ENCODE data around the gene RGL3.
"Not testable (repeated sequence)": the region's sequence is repeated elsewhere in the genome, so short reads cannot be mapped to it uniquely, and the experiment has no call there.

RGL3 gene

GRCh38 chr19:11361771-11362731 is 57.1 kb downstream of the RGL3 start:
- H3K4me3 ChIP-seq (ENCODE audit: low read depth, low read length): no peak overlapping the region
- TF ChIP-seq CTCF (IDR thresholded peaks at IDR 0.05; ENCODE audit: borderline replicate concordance, insufficient read depth, low read depth, low read length): no peak

GRCh38 chr19:11361037-11361770 is 57.9 kb downstream of the RGL3 start:
- H3K4me3 ChIP-seq (ENCODE audit: low read depth, low read length): no peak overlapping the region
- no peak for TF ChIP-seq CTCF (IDR thresholded peaks at IDR 0.05; ENCODE audit: borderline replicate concordance, insufficient read depth, low read depth, low read length)

GRCh38 chr19:11359421-11359820 is 59.7 kb downstream of the RGL3 start:
- TF ChIP-seq CTCF (IDR thresholded peaks at IDR 0.05; ENCODE audit: borderline replicate concordance, insufficient read depth, low read depth, low read length): no peak

DNA sequence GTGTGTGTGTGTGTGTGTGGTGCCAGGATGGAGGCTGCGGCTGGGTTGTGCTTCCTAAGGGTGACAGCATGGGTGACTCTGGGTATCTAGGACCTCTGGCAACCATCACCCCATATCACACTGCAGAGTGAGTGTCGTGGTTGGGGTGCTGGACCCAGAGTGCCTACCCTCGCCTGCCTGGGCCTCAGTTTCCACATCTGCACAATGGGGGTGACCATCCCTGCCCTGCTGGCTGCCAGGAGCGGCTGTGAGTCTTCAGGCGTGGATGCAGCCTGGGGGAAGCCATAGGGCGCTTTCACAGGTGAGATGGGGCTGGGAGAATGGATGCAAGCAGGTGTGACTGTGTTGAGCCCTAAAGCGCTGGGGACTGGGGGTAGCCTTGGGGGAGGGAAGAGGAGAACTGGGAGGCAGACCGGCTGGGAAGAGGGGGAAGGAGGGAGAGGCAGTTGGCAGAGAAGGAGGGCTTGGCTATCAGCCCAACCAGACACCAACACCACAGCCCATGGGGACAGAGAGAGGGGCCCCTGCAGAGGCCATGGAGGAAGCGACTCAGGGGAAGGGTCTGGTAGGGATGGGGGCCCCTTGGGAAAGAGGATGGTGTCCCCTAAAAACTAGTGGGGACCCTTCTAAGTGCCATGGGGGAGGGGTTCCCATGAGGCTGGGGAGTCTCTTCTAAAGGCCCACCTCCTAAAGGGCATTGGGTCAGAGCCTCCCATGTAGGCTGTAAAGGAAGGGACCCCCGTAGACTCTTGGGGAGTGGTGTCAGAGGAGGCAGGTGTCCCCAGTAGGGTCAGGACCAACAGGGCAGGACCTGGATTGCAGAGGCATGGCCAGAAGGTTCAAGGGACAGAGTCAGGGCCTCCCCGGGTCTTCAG is 62.2 kb downstream of the RGL3 start:
- no peak overlapping the region for H3K4me3 ChIP-seq (ENCODE audit: low read depth, low read length)
- TF ChIP-seq CTCF (IDR thresholded peaks at IDR 0.05; ENCODE audit: borderline replicate concordance, insufficient read depth, low read depth, low read length): no peak

More at GRCh38 chr19:11359421-11359820, 59.7 kb downstream of the RGL3 start:
- no peak overlapping the region for H3K4me3 ChIP-seq (ENCODE audit: low read depth, low read length)

- H3K4me3 ChIP-seq (ENCODE audit: low read depth, low read length): no peak overlapping the region
- no peak for TF ChIP-seq CTCF (IDR thresholded peaks at IDR 0.05; ENCODE audit: borderline replicate concordance, insufficient read depth, low read depth, low read length)
Measured at GRCh38 chr19:11356074-11356397, 63.1 kb downstream of the RGL3 start.

GRCh38 chr19:11355160-11356073 is 63.7 kb downstream of the RGL3 start, which contains the start of gene PLPPR2:
Gene PLPPR2, plus strand, starts transcription at chr19:11355432. Its CDS starts 2,242 bp downstream, at chr19:11357674.
- no peak for TF ChIP-seq CTCF (IDR thresholded peaks at IDR 0.05; ENCODE audit: borderline replicate concordance, insufficient read depth, low read depth, low read length)
- H3K4me3 ChIP-seq (ENCODE audit: low read depth, low read length): no peak within 1 kb of the TSS

DNA sequence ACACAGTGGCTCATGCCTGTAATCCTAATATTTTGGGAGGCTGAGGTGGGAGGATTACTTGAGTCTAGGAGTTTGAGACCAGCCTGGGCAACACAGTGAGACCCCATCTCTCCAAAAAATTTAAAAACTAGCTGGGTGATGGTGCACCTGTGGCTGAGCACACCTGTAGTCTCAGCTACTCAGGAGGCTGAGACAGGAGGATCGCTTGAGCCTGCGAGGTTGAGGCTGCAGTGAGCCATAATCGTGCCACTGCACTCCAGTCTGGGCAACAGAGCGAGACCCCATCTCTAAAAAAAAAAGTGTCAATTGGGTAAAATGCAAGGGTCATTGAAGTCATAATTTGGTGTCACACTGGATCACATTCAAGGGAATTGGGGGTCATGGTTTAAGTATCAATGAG is 65.0 kb downstream of the RGL3 start:
- not testable (repeated sequence) for H3K4me3 ChIP-seq (ENCODE audit: low read depth, low read length)

Data from GM12875 (cell line).